Uterus (tissue), 4 donors: ENCODE measurements around the gene MYOM3. TPM values are rescaled to one million over a fixed set of nuclear protein-coding genes. Genes with fewer than 3 reads are reported as not detected.

Source experiments
- DNase-seq, 2 donors: peaks; one replicate each; pipeline ENCODE4 v3.0.0-alpha.2; 2019 to 2020
- H3K27ac ChIP-seq, 2 donors: fragments of 200-600 bp; sonication (generic); 1 replicate in 1 of 2; 2 replicates in 1 of 2; pipeline ENCODE4 v1.5.1; 2016 to 2018
- H3K27me3 ChIP-seq, 2 donors: fragments of 200-600 bp; sonication (generic); one replicate each; pipeline ENCODE4 v1.5.1; 2018 to 2019; ENCODE audit warnings: control low read depth in 1 of 2
- H3K36me3 ChIP-seq, 2 donors: fragments of 200-600 bp; sonication (generic); one replicate each; pipeline ENCODE4 v1.5.1; 2019; ENCODE audit warnings: control low read depth in 1 of 2
- H3K4me1 ChIP-seq, 2 donors: fragments of 200-600 bp; sonication (generic); one replicate each; pipeline ENCODE4 v1.5.1; 2018 to 2019; ENCODE audit warnings: control low read depth in 1 of 2
- H3K4me3 ChIP-seq, 2 donors: fragments of 200-600 bp; sonication (generic); 1 replicate in 1 of 2; 2 replicates in 1 of 2; pipeline ENCODE4 v1.5.1; 2018 to 2019; ENCODE audit warnings: mild to moderate bottlenecking in 1 of 2
- H3K9me3 ChIP-seq, 2 donors: fragments of 200-600 bp; sonication (generic); one replicate each; pipeline ENCODE4 v1.5.1; 2019; ENCODE audit warnings: control low read depth in 1 of 2
- CTCF ChIP-seq, 4 experiments: fragments of 200-600 bp in 2 of 4; fragments of 450-650 bp in 2 of 4; sonication (generic) in 2 of 4; IDR thresholded peaks; one replicate each; pipeline ENCODE4 v1.5.1; 2016 to 2019; ENCODE audit warnings: antibody characterized with exemption in 4 of 4, mild to moderate bottlenecking in 2 of 4, moderate library complexity in 1 of 4
- POLR2A ChIP-seq, 2 donors: fragments of 450-650 bp; IDR thresholded peaks; one replicate each; pipeline ENCODE4 v1.6.1; 2016; ENCODE audit warnings: antibody characterized with exemption in 2 of 2, mild to moderate bottlenecking in 1 of 2, moderate library complexity in 1 of 2
- intact Hi-C: fragments of 100-400 bp; cut with DNase I; formaldehyde crosslinking; loops from one replicate; pipeline ENCODE4 v1.15.1; 2023; ENCODE audit warnings: low total_unique reads
- total RNA-seq, 4 donors: library from RNA; depleted of rRNA in 3 of 4; stranded (reverse); fragments of >200 nt in 3 of 4; gene quantifications; one replicate each; pipeline versions ENCODE4 v1.1.0 to v1.2.4, GENCODE V29; 2014 to 2023
- donor health status: DM: yes; HTN: yes; CAD: no.

Gene MYOM3
- total RNA-seq, 4 donors from 2014 or later, result under 0.01 to 0.90 (median 0.79) TPM; not detected in 1

- peak; percentile 75 to 91 (median 80) for TF ChIP-seq CTCF (IDR thresholded peaks at IDR 0.05)
- no peak for TF ChIP-seq POLR2A (IDR thresholded peaks at IDR 0.05)
- Histone ChIP-seq H3K36me3 (no peaks in the 10 kb centered on the region), H3K9me3 (no peaks in the 10 kb centered on the region), H3K27me3 (no peaks in the 10 kb centered on the region), H3K4me1 (no peaks in the 10 kb centered on the region), H3K27ac (no peak overlapping the region), H3K4me3 (no peak overlapping the region)
- intact Hi-C loops, result no loop called here
- DNase-seq, result peak; percentile 81 to 83
Measured at GRCh38 chr1:24150234-24151174, 38.6 kb upstream of the MYOM3 start.

GRCh38 chr1:24149866-24150233 is 37.9 kb upstream of the MYOM3 start:
- no peak for TF ChIP-seq POLR2A (IDR thresholded peaks at IDR 0.05)
- TF ChIP-seq CTCF (IDR thresholded peaks at IDR 0.05), result no peak
- intact Hi-C loops, result no loop called here
- no peaks in the 10 kb centered on the region for H3K9me3 ChIP-seq
- DNase-seq, result no peak
- H3K4me1 ChIP-seq, result no peaks in the 10 kb centered on the region
- no peaks in the 10 kb centered on the region for H3K36me3 ChIP-seq
- no peaks in the 10 kb centered on the region for H3K27me3 ChIP-seq
- H3K27ac ChIP-seq, result no peak overlapping the region
- H3K4me3 ChIP-seq, result no peak overlapping the region

GRCh38 chr1:24147816-24148215 is 35.9 kb upstream of the MYOM3 start:
- intact Hi-C loops, result no loop called here
- Histone ChIP-seq H3K27me3 (no peaks in the 10 kb centered on the region), H3K4me3 (no peak overlapping the region), H3K27ac (no peak overlapping the region), H3K4me1 (no peaks in the 10 kb centered on the region), H3K36me3 (no peaks in the 10 kb centered on the region), H3K9me3 (no peaks in the 10 kb centered on the region)
- TF ChIP-seq POLR2A (IDR thresholded peaks at IDR 0.05) (no peak), CTCF (IDR thresholded peaks at IDR 0.05) (no peak)
- DNase-seq, result no peak

GRCh38 chr1:24147194-24147593 is 35.3 kb upstream of the MYOM3 start:
- H3K9me3 ChIP-seq, result no peaks in the 10 kb centered on the region
- no peak for DNase-seq
- no peak for TF ChIP-seq CTCF (IDR thresholded peaks at IDR 0.05)
- no peak for TF ChIP-seq POLR2A (IDR thresholded peaks at IDR 0.05)
- H3K27me3 ChIP-seq, result no peaks in the 10 kb centered on the region
- H3K36me3 ChIP-seq, result no peaks in the 10 kb centered on the region
- H3K4me1 ChIP-seq, result no peaks in the 10 kb centered on the region
- intact Hi-C loops, result no loop called here
- H3K27ac ChIP-seq, result no peak overlapping the region
- H3K4me3 ChIP-seq, result no peak overlapping the region
